ENCODE results near the gene THEM5.

DNA sequence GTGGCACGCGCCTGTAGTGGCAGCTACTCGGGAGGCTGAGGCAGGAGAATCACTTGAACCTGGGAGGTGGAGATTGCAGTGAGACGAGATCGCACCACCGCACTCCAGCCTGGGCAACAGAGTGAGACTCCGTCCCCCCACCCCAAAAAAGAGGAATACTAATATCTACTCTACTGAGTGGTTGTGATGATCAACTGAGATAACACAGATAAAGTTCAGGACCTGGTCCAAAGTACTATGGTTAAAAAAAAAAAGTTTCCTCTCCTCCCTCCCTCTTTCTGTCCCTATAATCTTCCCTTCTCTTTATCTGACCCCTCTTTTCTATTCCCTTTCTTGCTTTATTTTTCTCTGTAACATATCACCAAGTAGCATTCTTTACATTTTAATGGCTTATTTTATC, 17.9 kb downstream of the THEM5 start:
- TF ChIP-seq, protein P1, sequence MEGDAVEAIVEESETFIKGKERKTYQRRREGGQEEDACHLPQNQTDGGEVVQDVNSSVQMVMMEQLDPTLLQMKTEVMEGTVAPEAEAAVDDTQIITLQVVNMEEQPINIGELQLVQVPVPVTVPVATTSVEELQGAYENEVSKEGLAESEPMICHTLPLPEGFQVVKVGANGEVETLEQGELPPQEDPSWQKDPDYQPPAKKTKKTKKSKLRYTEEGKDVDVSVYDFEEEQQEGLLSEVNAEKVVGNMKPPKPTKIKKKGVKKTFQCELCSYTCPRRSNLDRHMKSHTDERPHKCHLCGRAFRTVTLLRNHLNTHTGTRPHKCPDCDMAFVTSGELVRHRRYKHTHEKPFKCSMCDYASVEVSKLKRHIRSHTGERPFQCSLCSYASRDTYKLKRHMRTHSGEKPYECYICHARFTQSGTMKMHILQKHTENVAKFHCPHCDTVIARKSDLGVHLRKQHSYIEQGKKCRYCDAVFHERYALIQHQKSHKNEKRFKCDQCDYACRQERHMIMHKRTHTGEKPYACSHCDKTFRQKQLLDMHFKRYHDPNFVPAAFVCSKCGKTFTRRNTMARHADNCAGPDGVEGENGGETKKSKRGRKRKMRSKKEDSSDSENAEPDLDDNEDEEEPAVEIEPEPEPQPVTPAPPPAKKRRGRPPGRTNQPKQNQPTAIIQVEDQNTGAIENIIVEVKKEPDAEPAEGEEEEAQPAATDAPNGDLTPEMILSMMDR (IDR thresholded peaks at IDR 0.05), result no peak
- no peak for TF ChIP-seq POLR2A (IDR thresholded peaks at IDR 0.05)

Measured in right lobe of liver (tissue), 4 donors.